H1 (cell line): ENCODE data around the gene TOR1B. TPM values are rescaled to one million over a fixed set of nuclear protein-coding genes. Genes with fewer than 3 reads are reported as not detected.

ENCODE experiments used
- CTCF ChIA-PET: fragments of 300-600 bp; sonication (Branson Sonifier 250); formaldehyde crosslinking; loops from one replicate; lab custom pipeline; 2021; ENCODE audit not compliant: partially characterized antibody; lab: Charles Lee
- POLR2A ChIA-PET: fragments of 300-600 bp; sonication (Branson Sonifier 250); formaldehyde crosslinking; loops from one replicate; lab custom pipeline; 2021; ENCODE audit warnings: inconsistent platforms; ENCODE audit not compliant: partially characterized antibody; lab: Charles Lee
- DNase-seq, 2 experiments: peaks; one replicate each; pipeline versions ENCODE4 v3.0.0 to v3.0.0-alpha.2; 2010 to 2022; ENCODE audit warnings: low spot score in 2 of 2, low read depth in 1 of 2, mixed read lengths in 1 of 2
- FAIRE-seq: peaks from 2 replicates; lab custom pipeline; 2011; peaks lifted over from hg19 to GRCh38; lab: Jason Lieb, UNC
- H2AFZ ChIP-seq: 2 replicates; pipeline ENCODE4 v1.8.1; 2012; ENCODE audit warnings: low read length, inconsistent platforms
- H2AK5ac ChIP-seq: 2 replicates; pipeline ENCODE4 v1.6.1; 2013; ENCODE audit warnings: low read depth, low read length
- H2BK120ac ChIP-seq: replicated peaks from 2 replicates; pipeline ENCODE3; 2013; ENCODE audit warnings: low read depth, low read length, inconsistent platforms
- H2BK12ac ChIP-seq: 2 replicates; pipeline ENCODE4 v1.6.1; 2013; ENCODE audit warnings: low read depth, low read length
- H2BK15ac ChIP-seq: 2 replicates; pipeline ENCODE4 v1.6.1; 2013; ENCODE audit warnings: low read length
- H2BK20ac ChIP-seq: 2 replicates; pipeline ENCODE4 v1.6.1; 2013; ENCODE audit warnings: low read length
- H2BK5ac ChIP-seq: 2 replicates; pipeline ENCODE4 v1.6.1; 2013; ENCODE audit warnings: low read depth, low read length
- H3K14ac ChIP-seq: 2 replicates; pipeline ENCODE4 v1.6.1; 2013; ENCODE audit warnings: inconsistent platforms; ENCODE audit not compliant: insufficient read length
- H3K18ac ChIP-seq: 2 replicates; pipeline ENCODE4 v1.6.1; 2013; ENCODE audit warnings: low read length; ENCODE audit errors: extremely low read depth
- H3K23ac ChIP-seq: 2 replicates; pipeline ENCODE4 v1.6.1; 2013; ENCODE audit warnings: inconsistent platforms; ENCODE audit not compliant: insufficient read length
- H3K23me2 ChIP-seq: 2 replicates; pipeline ENCODE4 v1.6.1; 2013; ENCODE audit warnings: low read depth, low read length
- H3K27ac ChIP-seq: 2 replicates; pipeline ENCODE4 v1.6.1; 2011; ENCODE audit warnings: low read depth, low read length, inconsistent platforms
- H3K27me3 ChIP-seq, 4 experiments: replicated peaks in 1 of 4; 1 replicate in 1 of 4; 2 replicates in 3 of 4; pipeline versions ENCODE4 v1.6.1 to v1.8.1; 2011 to 2013; ENCODE audit warnings: low read length in 3 of 4, mild to moderate bottlenecking in 3 of 4, inconsistent platforms in 2 of 4, mixed read lengths in 2 of 4, moderate library complexity in 1 of 4; ENCODE audit not compliant: control insufficient read depth in 3 of 4, insufficient read depth in 3 of 4; ENCODE audit errors: extremely low read depth in 1 of 4
- H3K36me3 ChIP-seq, 4 experiments: 2 replicates each; pipeline versions ENCODE4 v1.6.1 to v1.8.1; 2011 to 2013; ENCODE audit warnings: mild to moderate bottlenecking in 4 of 4, low read length in 3 of 4, moderate library complexity in 2 of 4, control low read depth in 1 of 4, inconsistent platforms in 1 of 4; ENCODE audit not compliant: insufficient read depth in 4 of 4, control insufficient read depth in 2 of 4
- H3K4ac ChIP-seq: replicated peaks from 2 replicates; pipeline ENCODE3; 2013; ENCODE audit warnings: low read length, low read depth, mixed read lengths, inconsistent platforms; ENCODE audit not compliant: insufficient read length
- H3K4me1 ChIP-seq, 4 experiments: replicated peaks in 1 of 4; 1 replicate in 1 of 4; 2 replicates in 3 of 4; pipeline versions ENCODE4 v1.6.1 to v1.8.1; 2011 to 2013; ENCODE audit warnings: low read length in 3 of 4, inconsistent platforms in 2 of 4, mixed read lengths in 1 of 4; ENCODE audit not compliant: insufficient read depth in 4 of 4, control insufficient read depth in 3 of 4
- H3K4me2 ChIP-seq, 2 experiments: 2 replicates each; pipeline versions ENCODE4 v1.6.1 to v1.8.1; 2011 to 2013; ENCODE audit warnings: low read depth in 2 of 2, low read length in 2 of 2, control low read depth in 1 of 2, inconsistent platforms in 1 of 2, mild to moderate bottlenecking in 1 of 2; ENCODE audit not compliant: insufficient read depth in 1 of 2
- H3K4me3 ChIP-seq, 4 experiments: fragments of 200-600, 300-600 bp in 1 of 4; sonication (generic), shearing (Covaris generic), sonication (Bioruptor Twin) in 1 of 4; 2 replicates each; pipeline versions ENCODE4 v1.5.1 to v1.8.1; 2011 to 2016; ENCODE audit warnings: low read length in 4 of 4, low read depth in 3 of 4, control low read depth in 2 of 4, inconsistent platforms in 2 of 4, mild to moderate bottlenecking in 2 of 4, mixed read lengths in 1 of 4, moderate library complexity in 1 of 4; ENCODE audit not compliant: insufficient read depth in 2 of 4; ENCODE audit errors: extremely low read depth in 1 of 4
- H3K56ac ChIP-seq: replicated peaks from 2 replicates; pipeline ENCODE3; 2013; ENCODE audit warnings: low read depth, mild to moderate bottlenecking, mixed read lengths, low read length, inconsistent platforms; ENCODE audit not compliant: insufficient read length
- H3K79me1 ChIP-seq: 2 replicates; pipeline ENCODE4 v1.6.1; 2013; ENCODE audit warnings: low read depth, low read length, control low read depth
- H3K79me2 ChIP-seq, 2 experiments: 2 replicates each; pipeline versions ENCODE4 v1.6.1 to v1.8.1; 2012 to 2013; ENCODE audit warnings: low read length in 2 of 2, mild to moderate bottlenecking in 2 of 2, inconsistent platforms in 1 of 2; ENCODE audit not compliant: insufficient read depth in 2 of 2, control insufficient read depth in 1 of 2
- H3K9ac ChIP-seq, 4 experiments: replicated peaks in 1 of 4; 1 replicate in 1 of 4; 2 replicates in 3 of 4; pipeline versions ENCODE4 v1.6.1 to v1.8.1; 2011 to 2013; ENCODE audit warnings: low read depth in 3 of 4, low read length in 3 of 4, control low read depth in 2 of 4, mild to moderate bottlenecking in 2 of 4, moderate library complexity in 2 of 4, inconsistent platforms in 1 of 4; ENCODE audit errors: extremely low read depth in 1 of 4
- H3K9me3 ChIP-seq, 2 experiments: 2 replicates each; pipeline versions ENCODE4 v1.6.1 to v1.8.1; 2012 to 2013; ENCODE audit warnings: mild to moderate bottlenecking in 2 of 2, moderate library complexity in 2 of 2, control low read depth in 1 of 2, inconsistent platforms in 1 of 2, low read depth in 1 of 2, low read length in 1 of 2, mixed read lengths in 1 of 2; ENCODE audit not compliant: insufficient read depth in 2 of 2
- H4K20me1 ChIP-seq, 2 experiments: replicated peaks in 1 of 2; 2 replicates each; pipeline versions ENCODE3 to v1.8.1; 2011 to 2013; ENCODE audit warnings: inconsistent platforms in 2 of 2, low read length in 2 of 2, mild to moderate bottlenecking in 1 of 2; ENCODE audit not compliant: insufficient read depth in 2 of 2, control insufficient read depth in 1 of 2
- H4K5ac ChIP-seq: 2 replicates; pipeline ENCODE4 v1.6.1; 2013; ENCODE audit warnings: low read length, low read depth, mixed read lengths, inconsistent platforms; ENCODE audit not compliant: insufficient read length
- H4K8ac ChIP-seq: 2 replicates; pipeline ENCODE4 v1.8.0; 2013; ENCODE audit warnings: mild to moderate bottlenecking, moderate library complexity, low read length, inconsistent platforms; ENCODE audit not compliant: insufficient read depth; ENCODE audit errors: extremely low read depth
- H4K91ac ChIP-seq: replicated peaks from 2 replicates; pipeline ENCODE3; 2013; ENCODE audit warnings: low read length, mixed read lengths, inconsistent platforms; ENCODE audit not compliant: insufficient read length
- BCL11A ChIP-seq, 2 experiments: IDR thresholded peaks; one replicate each; pipeline ENCODE4 v1.6.1; 2011; ENCODE audit warnings: low read depth in 2 of 2, low read length in 2 of 2, mild to moderate bottlenecking in 2 of 2
- POLR2AphosphoS5 ChIP-seq: IDR thresholded peaks from 2 replicates; pipeline ENCODE4 v1.6.1; 2011; ENCODE audit warnings: low read depth, low read length
- WGBS, 2 experiments: shearing (Covaris generic) in 1 of 2; methylation state at CpG; one replicate each; pipeline versions ENCODE4 v1.1.6 to v1.1.7; 2013 to 2015; ENCODE audit warnings: low lambda C conversion rate in 2 of 2, mixed read lengths in 2 of 2, inconsistent platforms in 1 of 2, low coverage in 1 of 2, missing lambda C conversion rate in 1 of 2; ENCODE audit not compliant: insufficient replicate concordance in 2 of 2, insufficient coverage in 1 of 2, insufficient read length in 1 of 2; ENCODE audit errors: extremely low coverage in 1 of 2, missing lambda C conversion rate in 1 of 2; 5-methylcytosine and 5-hydroxymethylcytosine counted together
- polyA plus RNA-seq, 7 experiments: library from polyadenylated mRNA; depleted of rRNA in 3 of 7; stranded (reverse) in 5 of 7; unstranded in 2 of 7; fragments of >200 nt in 5 of 7; fragments of 200-250 nt in 2 of 7; gene quantifications; 1 replicate in 5 of 7; 2 replicates in 1 of 7; 4 replicates in 1 of 7; pipeline versions ENCODE4 v1.2.1 to v1.2.3, GENCODE V29; 2011 to 2013; ENCODE audit warnings: missing spikeins in 2 of 7, mixed read lengths in 2 of 7
- total RNA-seq: library from RNA; stranded (reverse); fragmentation: NEBNext Ultra II Directional; extraction: Animal tissue kit (Norgen Biotek cat#: 25700); gene quantifications from 2 replicates; pipeline ENCODE4 v1.2.1, GENCODE V29; 2021

The TOR1B gene
- total and polyA plus RNA-seq, 2 of the 8 experiments (the other 6 are each of a cell fraction or from before 2014, with no cell fraction given) = 11.4 to 17.4 TPM

- H4K20me1 ChIP-seq = peaks cover 3 to 19% of the 10 kb centered on the region in 2 experiments
- H2BK120ac ChIP-seq = no peak overlapping the region
- H4K5ac ChIP-seq = no peak overlapping the region
- H3K18ac ChIP-seq = no peak overlapping the region
- no peak overlapping the region for H3K56ac ChIP-seq
- no peak overlapping the region for H2AK5ac ChIP-seq
- H3K79me2 ChIP-seq = no peaks in the 10 kb centered on the region
- H3K23me2 ChIP-seq = no peaks in the 10 kb centered on the region
- no peaks in the 10 kb centered on the region for H3K27me3 ChIP-seq
- H3K27ac ChIP-seq = no peak overlapping the region
- POLR2A ChIA-PET = interaction anchor here (1.0 to 3.7 kb wide), 2 partner anchors 9 kb away, joined by 3 to 20 read pairs; partner anchors contain the start of gene TOR1B
- H3K23ac ChIP-seq = no peak overlapping the region
- no peak overlapping the region for H2BK5ac ChIP-seq
- H3K4me3 ChIP-seq = no peak overlapping the region
- H2BK12ac ChIP-seq = no peak overlapping the region
- no peaks in the 10 kb centered on the region; the same call in 1 of the 2 replicates for H3K79me1 ChIP-seq
- no peak overlapping the region for H3K4me2 ChIP-seq
- H3K4me1 ChIP-seq = no peaks in the 10 kb centered on the region; a peak in 1 of 7 replicates
- H2BK15ac ChIP-seq = no peak overlapping the region
- H4K91ac ChIP-seq = no peak overlapping the region
- peaks cover 7 to 41% (median 18%) of the 10 kb centered on the region in 4 experiments for H3K36me3 ChIP-seq
- peak overlapping the region; percentile 87 for H4K8ac ChIP-seq
- DNase-seq (no peak), FAIRE-seq (no peak)
- CTCF ChIA-PET = interaction anchor here (1.3 kb wide), 1 partner anchor 353 kb away, joined by 3 read pairs; no protein-coding TSS in a partner anchor
- H3K9me3 ChIP-seq = no peaks in the 10 kb centered on the region
- no peak overlapping the region for H2AFZ ChIP-seq
- 84% methylated on average over 9 of the region's 9 CpGs; no CpG with 5 or more reads in 1 of the 2 experiments for WGBS, 2 experiments
- no peak overlapping the region for H2BK20ac ChIP-seq
- no peak overlapping the region for H3K9ac ChIP-seq
- H3K4ac ChIP-seq = no peak overlapping the region
- TF ChIP-seq BCL11A (IDR thresholded peaks at IDR 0.05; ENCODE audit: low read depth in 2 of 2, low read length in 2 of 2) = no peak
- peak; percentile 38; the same call in 1 of the 2 replicates for TF ChIP-seq POLR2AphosphoS5
- H3K14ac ChIP-seq = no peak overlapping the region
These were observed 9.4 kb downstream of the TOR1B start for GRCh38 chr9:129812385-129812784.
